ENCODE results near the gene MAP3K21.

MAP3K21 gene

GRCh38 chr1:233389169-233389568, 61.6 kb downstream of the MAP3K21 start:
- no peak for DNase-seq (ENCODE audit: low read depth in 2 of 2)

- no peak for DNase-seq (ENCODE audit: low read depth in 2 of 2)
Measured at GRCh38 chr1:233389893-233390292, 62.4 kb downstream of the MAP3K21 start.

- no peak for DNase-seq (ENCODE audit: low read depth in 2 of 2)
Measured at GRCh38 chr1:233390842-233391737, 63.6 kb downstream of the MAP3K21 start.

GRCh38 chr1:233393084-233393840, 65.7 kb downstream of the MAP3K21 start:
- no peak for DNase-seq (ENCODE audit: low read depth in 2 of 2)

GRCh38 chr1:233393926-233394680, 66.6 kb downstream of the MAP3K21 start:
- DNase-seq (ENCODE audit: low read depth in 2 of 2): no peak

- peak in 1 of 2 donors; percentile 6 for DNase-seq (ENCODE audit: low read depth in 2 of 2)
Measured at GRCh38 chr1:233394860-233395717, 67.6 kb downstream of the MAP3K21 start.

GRCh38 chr1:233395863-233396646, 68.5 kb downstream of the MAP3K21 start:
- DNase-seq (ENCODE audit: low read depth in 2 of 2): no peak

- DNase-seq (ENCODE audit: low read depth in 2 of 2): no peak
Measured at GRCh38 chr1:233406339-233406960, 78.9 kb downstream of the MAP3K21 start.

GRCh38 chr1:233406994-233407631, 79.6 kb downstream of the MAP3K21 start:
- no peak for DNase-seq (ENCODE audit: low read depth in 2 of 2)

GRCh38 chr1:233409540-233409939, 82.0 kb downstream of the MAP3K21 start:
- DNase-seq (ENCODE audit: low read depth in 2 of 2): no peak

- DNase-seq (ENCODE audit: low read depth in 2 of 2): no peak
Measured at GRCh38 chr1:233410906-233411305, 83.4 kb downstream of the MAP3K21 start.

GRCh38 chr1:233412812-233413211, 85.3 kb downstream of the MAP3K21 start:
- no peak for DNase-seq (ENCODE audit: low read depth in 2 of 2)

GRCh38 chr1:233421293-233421692, 93.8 kb downstream of the MAP3K21 start:
- DNase-seq (ENCODE audit: low read depth in 2 of 2): no peak

GRCh38 chr1:233424779-233425178, 97.3 kb downstream of the MAP3K21 start:
- no peak for DNase-seq (ENCODE audit: low read depth in 2 of 2)

GRCh38 chr1:233427907-233428306, 100.4 kb downstream of the MAP3K21 start:
- DNase-seq (ENCODE audit: low read depth in 2 of 2): no peak

GRCh38 chr1:233431753-233432403, 104.4 kb downstream of the MAP3K21 start:
- no peak for DNase-seq (ENCODE audit: low read depth in 2 of 2)

- no peak for DNase-seq (ENCODE audit: low read depth in 2 of 2)
Measured at GRCh38 chr1:233432916-233433315, 105.4 kb downstream of the MAP3K21 start.

- no peak for DNase-seq (ENCODE audit: low read depth in 2 of 2)
Measured at GRCh38 chr1:233433436-233434210, 106.1 kb downstream of the MAP3K21 start.
